ENCODE results near the gene ADRB1.

DNA sequence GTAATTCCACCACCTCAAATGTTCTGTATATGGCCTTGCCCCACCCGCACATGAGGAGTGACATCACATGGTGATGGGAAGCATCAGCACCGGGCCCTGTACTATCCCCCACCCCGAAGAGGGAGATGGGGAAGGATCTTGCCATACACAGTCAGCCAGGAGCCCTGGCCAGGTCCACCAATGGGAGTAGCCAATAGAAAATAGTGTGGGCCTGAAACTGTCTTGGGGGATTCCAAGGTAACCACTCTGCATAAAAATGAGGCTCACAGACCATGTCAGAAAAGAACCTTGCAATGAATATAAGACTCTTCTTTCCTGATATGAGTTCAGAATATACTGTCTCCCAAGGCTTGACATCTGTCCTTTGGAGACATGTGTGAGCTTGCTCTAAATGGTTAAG is 51.1 kb downstream of the ADRB1 start:
- no peak for TF ChIP-seq CTCF (IDR thresholded peaks at IDR 0.05)
- no peak for TF ChIP-seq POLR2A (IDR thresholded peaks at IDR 0.05)
